Hematopoietic multipotent progenitor cell treated with erythropoietin and hydrocortisone succinate and interleukin-3 and kit ligand, for 17 days (in vitro differentiated cells): ENCODE results near the gene USP27X.
A peak's percentile ranks its signal among the peaks of the same experiment; 100 is the strongest.

Experiments
- DNase-seq: peaks from one replicate; pipeline ENCODE4 v3.0.0-alpha.2; 2015; ENCODE audit warnings: low spot score

The USP27X gene

GRCh38 chrX:49878834-49879655, at the start of gene USP27X:
Gene USP27X (plus strand): TSS chrX:49879484. CDS start chrX:49880308, 824 bp downstream.
- peak; percentile 83 for DNase-seq

- peak; percentile 5 for DNase-seq
These were observed 40.9 kb upstream of the USP27X start for GRCh38 chrX:49838374-49838773.

- DNase-seq: peak; percentile 4
These were observed 38.6 kb upstream of the USP27X start for GRCh38 chrX:49840679-49841078.

- DNase-seq: no peak
These were observed 36.7 kb upstream of the USP27X start for GRCh38 chrX:49842621-49843020.

- no peak for DNase-seq
These were observed 34.7 kb upstream of the USP27X start for GRCh38 chrX:49844611-49845010.

GRCh38 chrX:49845701-49846403, 33.4 kb upstream of the USP27X start:
- no peak for DNase-seq

GRCh38 chrX:49846522-49846921, 32.8 kb upstream of the USP27X start:
- DNase-seq: no peak

GRCh38 chrX:49848275-49848674, 31.0 kb upstream of the USP27X start:
- no peak for DNase-seq

GRCh38 chrX:49850028-49850427, 29.3 kb upstream of the USP27X start:
- no peak for DNase-seq

- no peak for DNase-seq
These were observed 25.6 kb upstream of the USP27X start for GRCh38 chrX:49853661-49854060.

GRCh38 chrX:49856819-49857218, 22.5 kb upstream of the USP27X start:
- no peak for DNase-seq

GRCh38 chrX:49858341-49858740, 20.9 kb upstream of the USP27X start:
- no peak for DNase-seq

GRCh38 chrX:49859491-49859890, 19.8 kb upstream of the USP27X start:
- no peak for DNase-seq

- no peak for DNase-seq
These were observed 18.3 kb upstream of the USP27X start for GRCh38 chrX:49860867-49861535.

- DNase-seq: no peak
These were observed 17.2 kb upstream of the USP27X start for GRCh38 chrX:49862093-49862492.

GRCh38 chrX:49868739-49869138, 10.5 kb upstream of the USP27X start:
- DNase-seq: no peak

GRCh38 chrX:49876750-49877149, 2.5 kb upstream of the USP27X start:
- DNase-seq: peak; percentile 29

GRCh38 chrX:49877397-49878101, 1.7 kb upstream of the USP27X start:
- DNase-seq: no peak

- DNase-seq: no peak
These were observed 1.0 kb upstream of the USP27X start for GRCh38 chrX:49878128-49878833.

GRCh38 chrX:49879656-49880277, 483 bp downstream of the USP27X start:
- no peak for DNase-seq

GRCh38 chrX:49880668-49881067, 1.4 kb downstream of the USP27X start:
- no peak for DNase-seq
